ENCODE measurements around the gene SH3GL2.

GRCh38 chr9:17682684-17683083, 103.8 kb downstream of the SH3GL2 start:
- TF ChIP-seq CTCF (IDR thresholded peaks at IDR 0.05) (no peak), POLR2A (IDR thresholded peaks at IDR 0.05) (no peak)
